ENCODE data around the gene PCBP3.

- TF ChIP-seq GATA2 (IDR thresholded peaks at IDR 0.05; ENCODE audit: low read depth, low read length): no peak
- no peak for TF ChIP-seq GATA3 (IDR thresholded peaks at IDR 0.05; ENCODE audit: low read depth, low read length)
These were observed 35.6 kb upstream of the PCBP3 start for GRCh38 chr21:45607909-45608295.
